Endothelial cell of umbilical vein (primary cell): ENCODE measurements around the gene B3GAT2.

Experiments used
- EZH2 ChIP-seq: IDR thresholded peaks from 2 replicates; pipeline ENCODE4 v1.6.1; 2012; ENCODE audit warnings: borderline replicate concordance, low read depth, mild to moderate bottlenecking, moderate library complexity, low read length, inconsistent platforms; ENCODE audit not compliant: severe bottlenecking
- MYC ChIP-seq: IDR thresholded peaks from one replicate; pipeline ENCODE4 v1.6.1; 2011; ENCODE audit warnings: mild to moderate bottlenecking, low read depth, low read length
- POLR2A ChIP-seq: IDR thresholded peaks from 2 replicates; pipeline ENCODE4 v1.6.1; 2012; ENCODE audit warnings: low read depth, mild to moderate bottlenecking, control low read depth, low read length
- POLR2AphosphoS5 ChIP-seq: IDR thresholded peaks from 2 replicates; pipeline ENCODE4 v1.6.1; 2012; ENCODE audit warnings: low read depth, mild to moderate bottlenecking, control low read depth, low read length, moderate library complexity; ENCODE audit not compliant: insufficient read depth
- TF ChIP-seq, protein P1 (sequence below), 2 donors: IDR thresholded peaks; 1 replicate in 1 of 2; 2 replicates in 1 of 2; pipeline ENCODE4 v1.5.1; 2011; ENCODE audit warnings: low read length in 2 of 2, mild to moderate bottlenecking in 2 of 2, moderate library complexity in 2 of 2, control low read depth in 1 of 2, inconsistent platforms in 1 of 2, low read depth in 1 of 2; ENCODE audit not compliant: insufficient read depth in 1 of 2; ENCODE audit errors: extremely low read depth in 1 of 2
- TF ChIP-seq, protein P2 (sequence below): IDR thresholded peaks from 2 replicates; pipeline ENCODE4 v1.6.1; 2011; ENCODE audit not compliant: insufficient read depth, insufficient read length

DNA sequence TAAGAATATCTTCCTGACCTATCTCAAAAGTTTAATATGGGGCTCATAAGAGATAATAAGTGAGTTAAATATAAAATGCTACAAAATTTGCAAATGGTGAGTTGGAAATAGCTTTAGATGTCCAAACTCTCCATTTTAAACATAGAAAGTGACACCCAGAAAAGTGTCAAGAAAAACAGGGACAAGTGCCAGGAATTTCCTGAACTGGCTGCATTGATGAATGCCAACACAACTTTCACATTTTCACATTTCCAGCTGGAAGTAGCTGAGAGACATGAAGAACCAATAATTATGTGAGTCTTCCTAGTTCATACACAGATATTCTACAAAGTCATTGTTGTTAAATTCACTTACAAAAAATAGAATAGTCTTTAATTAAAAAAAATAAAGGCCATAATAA, 38.6 kb upstream of the B3GAT2 start:
- TF ChIP-seq, protein P1, sequence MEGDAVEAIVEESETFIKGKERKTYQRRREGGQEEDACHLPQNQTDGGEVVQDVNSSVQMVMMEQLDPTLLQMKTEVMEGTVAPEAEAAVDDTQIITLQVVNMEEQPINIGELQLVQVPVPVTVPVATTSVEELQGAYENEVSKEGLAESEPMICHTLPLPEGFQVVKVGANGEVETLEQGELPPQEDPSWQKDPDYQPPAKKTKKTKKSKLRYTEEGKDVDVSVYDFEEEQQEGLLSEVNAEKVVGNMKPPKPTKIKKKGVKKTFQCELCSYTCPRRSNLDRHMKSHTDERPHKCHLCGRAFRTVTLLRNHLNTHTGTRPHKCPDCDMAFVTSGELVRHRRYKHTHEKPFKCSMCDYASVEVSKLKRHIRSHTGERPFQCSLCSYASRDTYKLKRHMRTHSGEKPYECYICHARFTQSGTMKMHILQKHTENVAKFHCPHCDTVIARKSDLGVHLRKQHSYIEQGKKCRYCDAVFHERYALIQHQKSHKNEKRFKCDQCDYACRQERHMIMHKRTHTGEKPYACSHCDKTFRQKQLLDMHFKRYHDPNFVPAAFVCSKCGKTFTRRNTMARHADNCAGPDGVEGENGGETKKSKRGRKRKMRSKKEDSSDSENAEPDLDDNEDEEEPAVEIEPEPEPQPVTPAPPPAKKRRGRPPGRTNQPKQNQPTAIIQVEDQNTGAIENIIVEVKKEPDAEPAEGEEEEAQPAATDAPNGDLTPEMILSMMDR (IDR thresholded peaks at IDR 0.05; ENCODE audit: extremely low read depth in 1 of 2, insufficient read depth in 1 of 2, low read depth in 1 of 2, low read length in 2 of 2): no peak
- TF ChIP-seq, protein P2, sequence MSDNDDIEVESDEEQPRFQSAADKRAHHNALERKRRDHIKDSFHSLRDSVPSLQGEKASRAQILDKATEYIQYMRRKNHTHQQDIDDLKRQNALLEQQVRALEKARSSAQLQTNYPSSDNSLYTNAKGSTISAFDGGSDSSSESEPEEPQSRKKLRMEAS: no peak
- no peak for TF ChIP-seq POLR2AphosphoS5
- TF ChIP-seq EZH2: no peak
- no peak for TF ChIP-seq MYC
- TF ChIP-seq POLR2A: no peak
